ENCODE data around the gene EXPH5. TPM values are rescaled to one million over a fixed set of nuclear protein-coding genes. Genes with fewer than 3 reads are reported as not detected.

The EXPH5 gene
- total and polyA plus RNA-seq, 9 of the 15 experiments (the other 6 are each of a cell fraction or from before 2014, with no cell fraction given): 1.3 to 8.5 (median 4.8) TPM

- TF ChIP-seq ZNF407 (IDR thresholded peaks at IDR 0.05; ENCODE audit: low read depth) (no peak), MCM7 (IDR thresholded peaks at IDR 0.05) (0 out of 4 replicates have a peak, but pooled peaks of 1 of the 2 experiments have one; percentile 45), KHSRP (IDR thresholded peaks at IDR 0.05) (0 out of 2 replicates have a peak, but pooled peaks have one; percentile 25), CBX3 (IDR thresholded peaks at IDR 0.05; ENCODE audit: borderline replicate concordance in 1 of 2, low read length in 2 of 2) (peak in 1 of 2 experiments; percentile 56; a peak in 1 of 3 replicates), CREB3 (tag; conservative IDR thresholded peaks at IDR 0.05; ENCODE audit: low read depth) (no peak), ATF7 (IDR thresholded peaks at IDR 0.05) (peak; percentile 99), MAFK (IDR thresholded peaks at IDR 0.05; ENCODE audit: low read length) (no peak), ZSCAN29 (IDR thresholded peaks at IDR 0.05) (no peak), SP1 (CRISPR knock-in tag; IDR thresholded peaks at IDR 0.05) (peak; percentile 69; the same call in 1 of the 2 replicates), ZZZ3 (IDR thresholded peaks at IDR 0.05) (no peak), RBFOX2 (IDR thresholded peaks at IDR 0.05; ENCODE audit: low read depth, low read length) (peak; percentile 92), KDM1A (IDR thresholded peaks at IDR 0.05) (no peak), NFRKB (IDR thresholded peaks at IDR 0.05; ENCODE audit: low read depth) (peak; percentile 81), CREM (IDR thresholded peaks at IDR 0.05; ENCODE audit: low read depth) (peak; percentile 98), C11orf30 (IDR thresholded peaks at IDR 0.05; ENCODE audit: low read depth) (peak; percentile 91), RBBP5 (IDR thresholded peaks at IDR 0.05; ENCODE audit: borderline replicate concordance, insufficient read depth, low read length, poor library complexity, severe bottlenecking) (peak; percentile 73), CTBP1 (IDR thresholded peaks at IDR 0.05; ENCODE audit: borderline replicate concordance) (0 out of 2 replicates have a peak, but pooled peaks have one; percentile 67), SIN3B (IDR thresholded peaks at IDR 0.05; ENCODE audit: low read depth) (peak; percentile 81), ZFX (CRISPR knock-in tag; IDR thresholded peaks at IDR 0.05) (peak; percentile 92), ZNF584 (CRISPR knock-in tag; IDR thresholded peaks at IDR 0.05; ENCODE audit: low read depth) (peak; percentile 24; the same call in 1 of the 2 replicates)
Measured at GRCh38 chr11:108467091-108467823, 126.3 kb downstream of the EXPH5 start, which contains the start of gene C11orf65 (continued).
